C4-2B (cell line): Measurements from ENCODE around the gene SLIT3.

Experiments used
- ZFX ChIP-seq: fragments of 450-650 bp; IDR thresholded peaks from 2 replicates; pipeline ENCODE4 v1.6.1; 2017
- TF ChIP-seq, protein P1 (sequence below): fragments of 450-650 bp; conservative IDR thresholded peaks from 2 replicates; pipeline ENCODE4 v1.5.1; 2017; ENCODE audit warnings: mild to moderate bottlenecking

DNA sequence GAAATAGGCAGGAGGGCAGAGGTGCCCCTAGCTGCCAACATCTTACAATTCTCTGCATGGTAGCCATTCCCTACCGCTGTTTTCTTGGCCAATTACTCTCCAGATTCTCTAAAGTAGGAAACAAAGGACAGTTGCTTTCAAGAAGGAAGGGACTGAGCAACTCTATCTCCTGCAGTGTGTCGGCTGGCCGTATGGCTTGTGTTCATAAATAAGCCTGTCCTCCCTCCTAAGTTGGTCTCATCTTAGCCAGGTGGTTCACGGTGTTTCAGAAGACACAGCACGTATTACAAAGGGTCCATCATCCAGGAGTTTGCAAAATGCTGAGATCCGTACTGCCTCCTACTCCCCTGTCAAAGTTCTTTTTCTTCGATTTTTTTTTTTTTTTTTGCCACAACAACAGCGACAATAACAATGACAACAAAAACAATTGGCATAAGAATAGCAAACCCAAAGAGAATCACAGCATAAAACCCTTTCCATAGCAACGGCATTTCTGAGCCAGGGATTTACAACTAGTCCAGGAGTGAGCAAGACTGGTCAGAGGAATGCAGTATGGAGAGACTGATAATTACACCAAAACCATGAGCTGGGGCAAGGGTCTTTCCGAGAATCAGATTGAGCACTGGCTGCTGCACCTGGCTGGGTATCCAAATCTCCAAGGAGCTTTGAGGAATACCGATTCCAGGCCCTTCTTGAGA lies 212.8 kb downstream of the SLIT3 start:
- no peak for TF ChIP-seq ZFX
- TF ChIP-seq, protein P1, sequence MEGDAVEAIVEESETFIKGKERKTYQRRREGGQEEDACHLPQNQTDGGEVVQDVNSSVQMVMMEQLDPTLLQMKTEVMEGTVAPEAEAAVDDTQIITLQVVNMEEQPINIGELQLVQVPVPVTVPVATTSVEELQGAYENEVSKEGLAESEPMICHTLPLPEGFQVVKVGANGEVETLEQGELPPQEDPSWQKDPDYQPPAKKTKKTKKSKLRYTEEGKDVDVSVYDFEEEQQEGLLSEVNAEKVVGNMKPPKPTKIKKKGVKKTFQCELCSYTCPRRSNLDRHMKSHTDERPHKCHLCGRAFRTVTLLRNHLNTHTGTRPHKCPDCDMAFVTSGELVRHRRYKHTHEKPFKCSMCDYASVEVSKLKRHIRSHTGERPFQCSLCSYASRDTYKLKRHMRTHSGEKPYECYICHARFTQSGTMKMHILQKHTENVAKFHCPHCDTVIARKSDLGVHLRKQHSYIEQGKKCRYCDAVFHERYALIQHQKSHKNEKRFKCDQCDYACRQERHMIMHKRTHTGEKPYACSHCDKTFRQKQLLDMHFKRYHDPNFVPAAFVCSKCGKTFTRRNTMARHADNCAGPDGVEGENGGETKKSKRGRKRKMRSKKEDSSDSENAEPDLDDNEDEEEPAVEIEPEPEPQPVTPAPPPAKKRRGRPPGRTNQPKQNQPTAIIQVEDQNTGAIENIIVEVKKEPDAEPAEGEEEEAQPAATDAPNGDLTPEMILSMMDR: no peak
